Tibial nerve (tissue), 3 donors: Measurements from ENCODE around the gene TAF11L6.

Experiments used
- CTCF ChIP-seq, 5 experiments: fragments of 200-600 bp in 3 of 5; fragments of 450-650 bp in 2 of 5; sonication (generic) in 3 of 5; IDR thresholded peaks; one replicate each; pipeline ENCODE4 v1.5.1; 2016 to 2019; ENCODE audit warnings: antibody characterized with exemption in 5 of 5, mild to moderate bottlenecking in 3 of 5, moderate library complexity in 2 of 5
- POLR2A ChIP-seq, 2 donors: fragments of 450-650 bp; IDR thresholded peaks; one replicate each; pipeline ENCODE4 v1.6.1; 2017; ENCODE audit warnings: antibody characterized with exemption in 2 of 2, mild to moderate bottlenecking in 2 of 2, moderate library complexity in 2 of 2

GRCh38 chr5:17497446-17497845 is 31.0 kb upstream of the TAF11L6 start:
- TF ChIP-seq CTCF (IDR thresholded peaks at IDR 0.05) (no peak), POLR2A (IDR thresholded peaks at IDR 0.05) (no peak)
